Measurements from ENCODE around the gene GOLGA7B.

DNA sequence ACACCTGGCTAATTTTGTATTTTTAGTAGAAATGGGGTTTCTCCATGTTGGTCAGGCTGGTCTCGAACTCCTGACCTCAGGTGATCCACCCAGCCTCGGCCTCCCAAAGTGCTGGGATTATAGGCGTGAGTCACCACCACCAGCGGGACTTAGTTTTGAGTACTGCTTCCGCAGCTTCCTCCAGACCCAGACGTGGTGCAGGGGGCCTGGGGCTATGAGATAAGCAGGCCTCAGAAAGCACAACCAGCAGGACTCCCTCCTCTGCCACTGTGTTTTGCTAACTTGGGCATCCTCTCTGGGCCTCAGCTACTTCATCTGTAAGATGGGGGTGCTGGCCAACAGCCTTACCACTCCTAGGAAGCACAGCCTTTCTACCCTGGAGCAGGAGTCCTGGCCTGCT, 37.8 kb downstream of the GOLGA7B start:
- TF ChIP-seq POLR2A (IDR thresholded peaks at IDR 0.05; ENCODE audit: low read depth, low read length) (no peak), JUN (IDR thresholded peaks at IDR 0.05; ENCODE audit: borderline replicate concordance, insufficient read depth, insufficient read length, low read depth) (no peak), MYC (IDR thresholded peaks at IDR 0.05; ENCODE audit: low read depth, low read length) (no peak), GATA2 (IDR thresholded peaks at IDR 0.05; ENCODE audit: insufficient read depth, insufficient read length, low read depth, low read length) (no peak), POLR2AphosphoS5 (IDR thresholded peaks at IDR 0.05; ENCODE audit: insufficient read depth, low read depth, low read length) (no peak)
- TF ChIP-seq, protein P1, sequence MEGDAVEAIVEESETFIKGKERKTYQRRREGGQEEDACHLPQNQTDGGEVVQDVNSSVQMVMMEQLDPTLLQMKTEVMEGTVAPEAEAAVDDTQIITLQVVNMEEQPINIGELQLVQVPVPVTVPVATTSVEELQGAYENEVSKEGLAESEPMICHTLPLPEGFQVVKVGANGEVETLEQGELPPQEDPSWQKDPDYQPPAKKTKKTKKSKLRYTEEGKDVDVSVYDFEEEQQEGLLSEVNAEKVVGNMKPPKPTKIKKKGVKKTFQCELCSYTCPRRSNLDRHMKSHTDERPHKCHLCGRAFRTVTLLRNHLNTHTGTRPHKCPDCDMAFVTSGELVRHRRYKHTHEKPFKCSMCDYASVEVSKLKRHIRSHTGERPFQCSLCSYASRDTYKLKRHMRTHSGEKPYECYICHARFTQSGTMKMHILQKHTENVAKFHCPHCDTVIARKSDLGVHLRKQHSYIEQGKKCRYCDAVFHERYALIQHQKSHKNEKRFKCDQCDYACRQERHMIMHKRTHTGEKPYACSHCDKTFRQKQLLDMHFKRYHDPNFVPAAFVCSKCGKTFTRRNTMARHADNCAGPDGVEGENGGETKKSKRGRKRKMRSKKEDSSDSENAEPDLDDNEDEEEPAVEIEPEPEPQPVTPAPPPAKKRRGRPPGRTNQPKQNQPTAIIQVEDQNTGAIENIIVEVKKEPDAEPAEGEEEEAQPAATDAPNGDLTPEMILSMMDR (IDR thresholded peaks at IDR 0.05; ENCODE audit: extremely low read depth in 1 of 2, insufficient read depth in 1 of 2, low read depth in 1 of 2, low read length in 2 of 2), result no peak
